Omental fat pad (tissue), 4 donors: ENCODE measurements around the gene UPF3A. TPM values are rescaled to one million over a fixed set of nuclear protein-coding genes. Genes with fewer than 3 reads are reported as not detected.

Experiments
- ATAC-seq: fragments of 150-250 bp; one replicate; pipeline ENCODE4 v1.9.1; 2016; ENCODE audit warnings: mild to moderate bottlenecking, moderate library complexity; ENCODE audit not compliant: low FRiP score
- DNase-seq: peaks from one replicate; pipeline ENCODE4 v3.0.0-alpha.2; 2019; ENCODE audit warnings: low spot score
- total RNA-seq, 4 donors: library from RNA; depleted of rRNA; stranded (reverse); fragments of >200 nt; gene quantifications; one replicate each; pipeline ENCODE4 v1.1.0, GENCODE V29; 2016
- TF ChIP-seq, protein P1 (sequence below), 3 donors: fragments of 450-650 bp; IDR thresholded peaks; one replicate each; pipeline ENCODE4 v1.5.1; 2016 to 2017; ENCODE audit warnings: antibody characterized with exemption in 3 of 3, mild to moderate bottlenecking in 3 of 3, moderate library complexity in 2 of 3

UPF3A gene
- total RNA-seq, 4 donors from 2014 or later = 25.1 to 60.7 (median 39.0) TPM

GRCh38 chr13:114311908-114312307 lies 30.5 kb downstream of the UPF3A start:
- TF ChIP-seq, protein P1, sequence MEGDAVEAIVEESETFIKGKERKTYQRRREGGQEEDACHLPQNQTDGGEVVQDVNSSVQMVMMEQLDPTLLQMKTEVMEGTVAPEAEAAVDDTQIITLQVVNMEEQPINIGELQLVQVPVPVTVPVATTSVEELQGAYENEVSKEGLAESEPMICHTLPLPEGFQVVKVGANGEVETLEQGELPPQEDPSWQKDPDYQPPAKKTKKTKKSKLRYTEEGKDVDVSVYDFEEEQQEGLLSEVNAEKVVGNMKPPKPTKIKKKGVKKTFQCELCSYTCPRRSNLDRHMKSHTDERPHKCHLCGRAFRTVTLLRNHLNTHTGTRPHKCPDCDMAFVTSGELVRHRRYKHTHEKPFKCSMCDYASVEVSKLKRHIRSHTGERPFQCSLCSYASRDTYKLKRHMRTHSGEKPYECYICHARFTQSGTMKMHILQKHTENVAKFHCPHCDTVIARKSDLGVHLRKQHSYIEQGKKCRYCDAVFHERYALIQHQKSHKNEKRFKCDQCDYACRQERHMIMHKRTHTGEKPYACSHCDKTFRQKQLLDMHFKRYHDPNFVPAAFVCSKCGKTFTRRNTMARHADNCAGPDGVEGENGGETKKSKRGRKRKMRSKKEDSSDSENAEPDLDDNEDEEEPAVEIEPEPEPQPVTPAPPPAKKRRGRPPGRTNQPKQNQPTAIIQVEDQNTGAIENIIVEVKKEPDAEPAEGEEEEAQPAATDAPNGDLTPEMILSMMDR (IDR thresholded peaks at IDR 0.05) = no peak
- no peak for ATAC-seq
- DNase-seq = no peak

GRCh38 chr13:114313061-114313860 lies 31.9 kb downstream of the UPF3A start:
- ATAC-seq (no peak), DNase-seq (no peak)
- TF ChIP-seq, protein P1 (IDR thresholded peaks at IDR 0.05) = no peak

DNA sequence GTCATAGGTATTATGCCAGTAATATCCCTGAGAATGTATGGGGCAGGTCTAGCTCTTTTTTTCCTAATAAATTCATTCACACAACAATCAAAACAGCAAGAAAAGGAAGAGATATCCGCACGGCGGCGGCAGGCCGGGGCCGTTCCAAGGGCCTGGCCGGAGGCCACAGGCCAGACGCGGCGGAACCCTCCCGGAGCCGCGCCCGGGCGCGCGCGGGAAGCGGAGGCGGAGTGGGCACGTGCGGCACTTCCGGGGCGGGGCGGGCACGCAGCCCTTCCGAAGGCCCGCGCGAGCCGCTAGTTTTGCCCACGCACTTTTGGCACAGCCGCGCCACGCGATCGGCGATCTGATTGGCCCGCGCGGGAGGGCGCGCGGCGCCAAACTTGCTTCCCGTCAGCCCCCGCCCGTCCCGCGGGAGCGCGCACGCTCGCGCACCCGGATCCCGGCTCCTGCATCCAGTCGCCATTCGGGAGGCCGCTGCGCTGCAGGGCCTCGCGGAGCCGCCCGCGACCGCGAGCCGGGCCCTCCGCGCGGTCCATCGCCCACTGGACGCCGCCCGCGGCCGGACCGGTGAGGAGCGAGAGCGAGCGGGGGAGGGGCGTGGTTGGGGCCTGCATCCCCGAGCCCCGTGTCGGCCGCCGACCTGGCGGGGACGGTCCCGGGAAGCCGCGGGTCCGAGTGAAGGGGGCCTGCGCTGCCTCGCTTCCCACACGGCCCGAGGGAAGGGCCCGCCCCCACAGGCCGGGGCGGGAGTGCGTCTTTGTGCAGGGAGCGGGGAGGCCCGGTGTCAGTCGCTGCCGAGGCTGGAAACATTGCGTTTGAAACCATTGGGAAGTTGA lies 32.9 kb downstream of the UPF3A start, which contains the start of gene CHAMP1:
Gene CHAMP1, plus strand, starts transcription at position 430 of the 839 bp plus-strand sequence. CDS start 9,340 bp downstream, outside the sequence.
- ATAC-seq (peak; percentile 95), DNase-seq (peak; percentile 88)
- TF ChIP-seq, protein P1 (IDR thresholded peaks at IDR 0.05) = no peak

DNA sequence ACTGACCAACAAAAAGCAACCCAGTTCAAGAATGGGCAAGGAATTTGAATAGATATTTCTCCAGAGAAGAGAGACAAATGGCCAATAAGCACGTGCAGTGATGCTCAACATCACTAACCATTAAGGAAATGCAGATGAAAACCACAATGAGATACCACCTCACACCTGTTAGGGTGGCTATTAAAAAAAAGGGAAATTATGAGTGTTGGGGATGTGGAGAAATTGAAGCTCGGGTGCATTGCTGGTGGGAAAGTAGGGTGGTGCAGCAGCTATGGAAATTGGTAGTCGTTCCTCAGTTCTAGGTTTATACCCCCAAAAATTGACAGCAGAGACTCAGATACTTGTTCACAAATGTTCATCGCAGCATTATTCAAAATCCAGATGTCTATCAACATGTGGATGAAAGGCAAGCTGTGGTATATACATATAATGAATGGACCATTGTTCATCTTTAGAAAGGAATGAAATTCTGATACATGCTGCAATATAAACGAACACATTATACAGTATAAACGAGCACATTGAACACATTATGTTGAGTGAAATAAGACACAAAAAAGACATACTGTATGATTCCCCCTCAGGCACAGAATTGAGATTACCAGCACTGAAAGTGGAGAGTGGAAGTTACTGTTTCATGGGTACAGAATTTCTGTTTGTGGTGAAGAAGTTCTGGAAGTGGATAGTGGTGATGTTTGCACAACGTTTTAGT lies 33.8 kb downstream of the UPF3A start:
- TF ChIP-seq, protein P1 (IDR thresholded peaks at IDR 0.05) = no peak
- no peak for DNase-seq
- no peak for ATAC-seq

DNA sequence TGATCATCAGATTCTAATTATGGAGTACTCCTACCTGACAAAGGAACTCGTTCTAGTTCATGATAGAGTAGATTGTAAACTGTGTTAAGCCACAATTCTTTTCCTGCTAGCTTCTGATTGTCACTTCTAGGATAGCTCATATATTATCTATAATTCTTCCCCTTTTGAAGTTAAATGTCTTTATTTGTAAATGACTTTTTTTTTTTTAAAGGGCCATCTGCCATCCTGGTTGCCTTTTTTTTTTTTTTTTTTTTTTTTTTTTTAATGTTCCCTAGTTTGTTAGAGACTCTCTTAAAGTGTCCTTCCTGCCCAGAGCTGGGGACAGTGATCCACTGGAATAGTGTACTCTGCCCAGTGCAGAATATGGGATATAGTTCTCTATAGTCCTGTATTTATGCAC lies 37.2 kb downstream of the UPF3A start:
- no peak for DNase-seq
- TF ChIP-seq, protein P1 (IDR thresholded peaks at IDR 0.05) = no peak
- no peak for ATAC-seq

- no peak for ATAC-seq
- TF ChIP-seq, protein P1 (IDR thresholded peaks at IDR 0.05) = no peak
- DNase-seq = no peak
These were observed 38.1 kb downstream of the UPF3A start for GRCh38 chr13:114319441-114319913.
